Measurements from ENCODE around the gene SFTPA1.

DNA sequence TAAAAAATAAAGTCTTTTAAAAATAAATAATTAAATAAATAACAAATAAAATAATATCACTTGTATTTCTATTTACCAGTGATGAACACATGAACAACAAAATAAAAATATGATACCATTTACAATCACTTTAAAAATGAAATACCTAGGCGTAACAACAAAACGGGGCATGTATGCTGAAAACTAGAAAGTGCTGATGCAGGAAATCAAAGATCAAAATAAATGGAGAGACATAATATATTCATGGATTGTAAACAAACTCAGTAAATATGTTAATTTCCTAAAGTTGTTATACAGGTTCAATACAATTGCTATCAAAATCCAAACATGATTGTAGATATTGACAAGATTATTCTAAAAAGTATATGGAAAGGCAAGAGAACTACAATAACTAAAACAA is 31.4 kb upstream of the SFTPA1 start:
- TF ChIP-seq, protein P1, sequence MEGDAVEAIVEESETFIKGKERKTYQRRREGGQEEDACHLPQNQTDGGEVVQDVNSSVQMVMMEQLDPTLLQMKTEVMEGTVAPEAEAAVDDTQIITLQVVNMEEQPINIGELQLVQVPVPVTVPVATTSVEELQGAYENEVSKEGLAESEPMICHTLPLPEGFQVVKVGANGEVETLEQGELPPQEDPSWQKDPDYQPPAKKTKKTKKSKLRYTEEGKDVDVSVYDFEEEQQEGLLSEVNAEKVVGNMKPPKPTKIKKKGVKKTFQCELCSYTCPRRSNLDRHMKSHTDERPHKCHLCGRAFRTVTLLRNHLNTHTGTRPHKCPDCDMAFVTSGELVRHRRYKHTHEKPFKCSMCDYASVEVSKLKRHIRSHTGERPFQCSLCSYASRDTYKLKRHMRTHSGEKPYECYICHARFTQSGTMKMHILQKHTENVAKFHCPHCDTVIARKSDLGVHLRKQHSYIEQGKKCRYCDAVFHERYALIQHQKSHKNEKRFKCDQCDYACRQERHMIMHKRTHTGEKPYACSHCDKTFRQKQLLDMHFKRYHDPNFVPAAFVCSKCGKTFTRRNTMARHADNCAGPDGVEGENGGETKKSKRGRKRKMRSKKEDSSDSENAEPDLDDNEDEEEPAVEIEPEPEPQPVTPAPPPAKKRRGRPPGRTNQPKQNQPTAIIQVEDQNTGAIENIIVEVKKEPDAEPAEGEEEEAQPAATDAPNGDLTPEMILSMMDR (conservative IDR thresholded peaks at IDR 0.05; ENCODE audit: low read length), result no peak
- no peak for TF ChIP-seq EZH2phosphoT487 (IDR thresholded peaks at IDR 0.05; ENCODE audit: borderline replicate concordance, low read depth, low read length)
